HepG2 (cell line): ENCODE results near the gene CARD19. TPM values are rescaled to one million over a fixed set of nuclear protein-coding genes. Genes with fewer than 3 reads are reported as not detected.

Experiments
- CBX2 ChIP-seq, 2 experiments: fragments of 200-600 bp in 1 of 2; sonication (generic); formaldehyde crosslinking in 1 of 2; IDR thresholded peaks; 2 replicates each; pipeline versions ENCODE4 v1.7.0 to v1.8.1; 2018 to 2022; ENCODE audit warnings: low read depth in 2 of 2, low read length in 1 of 2, mild to moderate bottlenecking in 1 of 2, missing genetic modification reagents in 1 of 2
- EZH2 ChIP-seq: conservative IDR thresholded peaks from 2 replicates; pipeline ENCODE4 v1.6.1; 2012; ENCODE audit warnings: mild to moderate bottlenecking, low read depth, low read length, moderate library complexity
- FOXA1 ChIP-seq, 2 experiments: fragments of 450-650 bp in 1 of 2; sonication (generic) in 1 of 2; formaldehyde crosslinking in 1 of 2; IDR thresholded peaks; 2 replicates each; pipeline versions ENCODE4 v1.4.0 to v1.6.1; 2016 to 2020; ENCODE audit warnings: missing genetic modification reagents in 1 of 2
- FOXO1 ChIP-seq: sonication (generic); formaldehyde crosslinking; IDR thresholded peaks from 2 replicates; pipeline ENCODE4 v1.4.0; 2020; ENCODE audit warnings: missing genetic modification reagents
- FOXO4 ChIP-seq: sonication (generic); formaldehyde crosslinking; conservative IDR thresholded peaks from 2 replicates; pipeline ENCODE4 v1.8.1; 2023; ENCODE audit warnings: missing genetic modification reagents
- HIC2 ChIP-seq: sonication (generic); formaldehyde crosslinking; IDR thresholded peaks from 2 replicates; pipeline ENCODE4 v1.9.0; 2022; ENCODE audit warnings: low read depth, missing genetic modification reagents
- HOXA5 ChIP-seq: sonication (generic); formaldehyde crosslinking; IDR thresholded peaks from 2 replicates; pipeline ENCODE4 v1.4.0; 2020; ENCODE audit warnings: missing genetic modification reagents
- KAT8 ChIP-seq: IDR thresholded peaks from 2 replicates; pipeline ENCODE4 v1.6.1; 2016; ENCODE audit warnings: missing genetic modification reagents, missing compliant biosample characterization
- KDM5A ChIP-seq: fragments of 200-600 bp; sonication (generic); IDR thresholded peaks from 2 replicates; pipeline ENCODE4 v1.7.0; 2018; ENCODE audit warnings: antibody characterized with exemption, mild to moderate bottlenecking, low read length, borderline replicate concordance
- MXD4 ChIP-seq: IDR thresholded peaks from 2 replicates; pipeline ENCODE4 v1.6.1; 2016; ENCODE audit warnings: mild to moderate bottlenecking, missing biosample characterization, missing genetic modification reagents
- NFYC ChIP-seq: IDR thresholded peaks from 2 replicates; pipeline ENCODE4 v1.6.1; 2016; ENCODE audit warnings: missing genetic modification reagents, missing compliant biosample characterization
- RARG ChIP-seq: sonication (generic); formaldehyde crosslinking; IDR thresholded peaks from 2 replicates; pipeline ENCODE4 v1.4.0; 2020; ENCODE audit warnings: low read depth, mild to moderate bottlenecking, missing genetic modification reagents
- U2AF1 ChIP-seq: fragments of 200-400 bp; formaldehyde crosslinking; optimal IDR thresholded peaks from 2 replicates; pipeline ENCODE3; 2017; ENCODE audit warnings: mild to moderate bottlenecking, low read depth, low read length
- ZFP62 ChIP-seq: sonication (generic); formaldehyde crosslinking; IDR thresholded peaks from 2 replicates; pipeline ENCODE4 v1.4.0; 2020; ENCODE audit warnings: missing genetic modification reagents
- ZNF441 ChIP-seq: sonication (generic); formaldehyde crosslinking; IDR thresholded peaks from 2 replicates; pipeline ENCODE4 v1.7.0; 2021; ENCODE audit warnings: missing genetic modification reagents, borderline replicate concordance
- ZNF772 ChIP-seq: sonication (generic); formaldehyde crosslinking; IDR thresholded peaks from 2 replicates; pipeline ENCODE4 v1.5.0; 2020; ENCODE audit warnings: mild to moderate bottlenecking, missing genetic modification reagents
- polyA plus RNA-seq, 8 experiments: library from polyadenylated mRNA; depleted of rRNA in 3 of 8; stranded (reverse) in 7 of 8; unstranded in 1 of 8; fragments of >200 nt; fragmentation: Illumina TruSeq in 4 of 8; extraction: Trizol in 4 of 8; gene quantifications; 2 replicates each; pipeline versions ENCODE4 v1.2.1 to v1.2.3, GENCODE V29; 2011 to 2016; ENCODE audit warnings: low read depth in 4 of 8, missing spikeins in 1 of 8, mixed read lengths in 1 of 8; ENCODE audit not compliant: insufficient read depth in 1 of 8
- total RNA-seq, 5 experiments: library from RNA; depleted of rRNA; stranded (reverse); fragments of >200 nt; fragmentation: Illumina TruSeq; extraction: Trizol; gene quantifications; 2 replicates each; pipeline ENCODE4 v1.2.3, GENCODE V29; 2016; ENCODE audit warnings: low read depth in 1 of 5
- TF ChIP-seq, protein P1 (sequence below): sonication (generic); formaldehyde crosslinking; IDR thresholded peaks from 2 replicates; pipeline ENCODE4 v1.9.0; 2021; ENCODE audit warnings: mild to moderate bottlenecking, missing genetic modification reagents
- TF ChIP-seq, protein P2 (sequence below): sonication (generic); formaldehyde crosslinking; IDR thresholded peaks from 2 replicates; pipeline ENCODE4 v1.4.0; 2020; ENCODE audit warnings: missing genetic modification reagents, low read depth, mild to moderate bottlenecking, borderline replicate concordance

Gene CARD19
- total and polyA plus RNA-seq, 2 of the 13 experiments (the other 11 are each of a cell fraction or from before 2014, with no cell fraction given), result 18.4 to 47.2 TPM

DNA sequence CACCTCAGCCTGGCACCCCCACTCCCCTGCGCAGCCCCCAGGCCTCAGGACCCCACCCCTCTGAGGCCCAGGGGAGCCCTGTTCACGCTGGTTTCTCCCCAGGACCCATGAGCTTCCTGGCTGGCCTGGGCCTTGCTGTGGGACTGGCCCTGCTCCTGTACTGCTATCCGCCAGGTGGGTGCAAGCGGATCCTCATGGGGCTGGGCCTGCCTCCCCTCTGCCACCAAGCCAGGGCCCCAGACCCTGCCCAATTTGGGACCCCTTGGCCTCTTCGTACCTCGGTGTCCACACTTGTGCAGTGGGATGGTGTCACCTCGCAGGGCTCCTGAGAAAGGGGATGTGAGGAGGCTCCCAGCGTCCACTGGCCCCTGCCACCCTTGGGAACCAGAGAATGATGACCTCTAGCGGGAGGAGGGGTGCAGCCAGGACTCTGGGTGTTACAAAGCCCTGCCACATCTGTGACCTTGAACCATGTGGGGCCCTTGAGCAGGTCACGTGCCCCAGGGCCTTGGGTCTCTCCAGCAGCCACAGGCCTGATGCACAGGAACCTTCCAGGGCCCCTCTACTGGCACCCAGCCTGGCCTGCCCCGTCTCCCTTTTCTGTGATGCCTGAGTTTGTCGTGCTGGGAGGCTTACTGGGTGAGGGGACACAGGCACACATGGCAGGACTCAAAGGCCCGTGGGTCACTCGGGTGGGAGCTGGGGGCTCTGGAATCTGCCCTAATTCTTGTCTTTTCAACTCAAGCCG lies 16.3 kb downstream of the CARD19 start (continued):
- TF ChIP-seq, protein P1, sequence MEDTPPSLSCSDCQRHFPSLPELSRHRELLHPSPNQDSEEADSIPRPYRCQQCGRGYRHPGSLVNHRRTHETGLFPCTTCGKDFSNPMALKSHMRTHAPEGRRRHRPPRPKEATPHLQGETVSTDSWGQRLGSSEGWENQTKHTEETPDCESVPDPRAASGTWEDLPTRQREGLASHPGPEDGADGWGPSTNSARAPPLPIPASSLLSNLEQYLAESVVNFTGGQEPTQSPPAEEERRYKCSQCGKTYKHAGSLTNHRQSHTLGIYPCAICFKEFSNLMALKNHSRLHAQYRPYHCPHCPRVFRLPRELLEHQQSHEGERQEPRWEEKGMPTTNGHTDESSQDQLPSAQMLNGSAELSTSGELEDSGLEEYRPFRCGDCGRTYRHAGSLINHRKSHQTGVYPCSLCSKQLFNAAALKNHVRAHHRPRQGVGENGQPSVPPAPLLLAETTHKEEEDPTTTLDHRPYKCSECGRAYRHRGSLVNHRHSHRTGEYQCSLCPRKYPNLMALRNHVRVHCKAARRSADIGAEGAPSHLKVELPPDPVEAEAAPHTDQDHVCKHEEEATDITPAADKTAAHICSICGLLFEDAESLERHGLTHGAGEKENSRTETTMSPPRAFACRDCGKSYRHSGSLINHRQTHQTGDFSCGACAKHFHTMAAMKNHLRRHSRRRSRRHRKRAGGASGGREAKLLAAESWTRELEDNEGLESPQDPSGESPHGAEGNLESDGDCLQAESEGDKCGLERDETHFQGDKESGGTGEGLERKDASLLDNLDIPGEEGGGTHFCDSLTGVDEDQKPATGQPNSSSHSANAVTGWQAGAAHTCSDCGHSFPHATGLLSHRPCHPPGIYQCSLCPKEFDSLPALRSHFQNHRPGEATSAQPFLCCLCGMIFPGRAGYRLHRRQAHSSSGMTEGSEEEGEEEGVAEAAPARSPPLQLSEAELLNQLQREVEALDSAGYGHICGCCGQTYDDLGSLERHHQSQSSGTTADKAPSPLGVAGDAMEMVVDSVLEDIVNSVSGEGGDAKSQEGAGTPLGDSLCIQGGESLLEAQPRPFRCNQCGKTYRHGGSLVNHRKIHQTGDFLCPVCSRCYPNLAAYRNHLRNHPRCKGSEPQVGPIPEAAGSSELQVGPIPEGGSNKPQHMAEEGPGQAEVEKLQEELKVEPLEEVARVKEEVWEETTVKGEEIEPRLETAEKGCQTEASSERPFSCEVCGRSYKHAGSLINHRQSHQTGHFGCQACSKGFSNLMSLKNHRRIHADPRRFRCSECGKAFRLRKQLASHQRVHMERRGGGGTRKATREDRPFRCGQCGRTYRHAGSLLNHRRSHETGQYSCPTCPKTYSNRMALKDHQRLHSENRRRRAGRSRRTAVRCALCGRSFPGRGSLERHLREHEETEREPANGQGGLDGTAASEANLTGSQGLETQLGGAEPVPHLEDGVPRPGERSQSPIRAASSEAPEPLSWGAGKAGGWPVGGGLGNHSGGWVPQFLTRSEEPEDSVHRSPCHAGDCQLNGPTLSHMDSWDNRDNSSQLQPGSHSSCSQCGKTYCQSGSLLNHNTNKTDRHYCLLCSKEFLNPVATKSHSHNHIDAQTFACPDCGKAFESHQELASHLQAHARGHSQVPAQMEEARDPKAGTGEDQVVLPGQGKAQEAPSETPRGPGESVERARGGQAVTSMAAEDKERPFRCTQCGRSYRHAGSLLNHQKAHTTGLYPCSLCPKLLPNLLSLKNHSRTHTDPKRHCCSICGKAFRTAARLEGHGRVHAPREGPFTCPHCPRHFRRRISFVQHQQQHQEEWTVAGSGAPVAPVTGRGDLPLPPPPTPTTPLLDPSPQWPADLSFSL (CRISPR knock-in tag), result no peak
- TF ChIP-seq HOXA5, result peak; percentile 53; the same call in 1 of the 2 replicates
- TF ChIP-seq FOXO4 (CRISPR knock-in tag), result 0 out of 2 replicates have a peak, but pooled peaks have one; percentile 65
- no peak for TF ChIP-seq NFYC (CRISPR knock-in tag)
- TF ChIP-seq ZNF441, result peak; percentile 27; the same call in 1 of the 2 replicates
- TF ChIP-seq ZNF772 (CRISPR knock-in tag), result peak; percentile 74; the same call in 1 of the 2 replicates
- TF ChIP-seq RARG (CRISPR knock-in tag), result no peak
- TF ChIP-seq U2AF1, result no peak
- TF ChIP-seq MXD4, result peak; percentile 22; the same call in 1 of the 2 replicates
- peak; percentile 69; the same call in 1 of the 2 replicates for TF ChIP-seq FOXO1 (CRISPR knock-in tag)
- TF ChIP-seq KDM5A, result no peak
- TF ChIP-seq FOXA1 (IDR thresholded peaks at IDR 0.05), result no peak
- TF ChIP-seq FOXA1 (CRISPR knock-in tag; IDR thresholded peaks at IDR 0.05), result peak; percentile 79
- TF ChIP-seq, protein P2, sequence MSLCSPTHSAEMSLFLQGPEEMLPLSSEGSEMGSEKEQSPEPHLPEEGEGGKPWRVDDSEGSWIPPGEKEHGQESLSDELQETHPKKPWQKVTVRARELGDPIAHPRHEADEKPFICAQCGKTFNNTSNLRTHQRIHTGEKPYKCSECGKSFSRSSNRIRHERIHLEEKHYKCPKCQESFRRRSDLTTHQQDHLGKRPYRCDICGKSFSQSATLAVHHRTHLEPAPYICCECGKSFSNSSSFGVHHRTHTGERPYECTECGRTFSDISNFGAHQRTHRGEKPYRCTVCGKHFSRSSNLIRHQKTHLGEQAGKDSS (CRISPR knock-in tag), result 0 out of 2 replicates have a peak, but pooled peaks have one; percentile 49
- peak; percentile 64; the same call in 1 of the 2 replicates for TF ChIP-seq HIC2 (CRISPR knock-in tag)
- no peak for TF ChIP-seq ZFP62 (CRISPR knock-in tag)
- no peak for TF ChIP-seq CBX2 (IDR thresholded peaks at IDR 0.05; ENCODE audit: low read depth, low read length)
- TF ChIP-seq CBX2 (CRISPR knock-in tag; IDR thresholded peaks at IDR 0.05; ENCODE audit: low read depth), result no peak
- no peak for TF ChIP-seq EZH2
- TF ChIP-seq KAT8 (CRISPR knock-in tag), result peak; percentile 86
